WTC11 (cell line): ENCODE data around the gene RELL1. TPM values are rescaled to one million over a fixed set of nuclear protein-coding genes. Genes with fewer than 3 reads are reported as not detected.

Source experiments
- ATAC-seq: fragments of 200-7000 bp; cut with Tn5 transposase; 2 replicates; pipeline ENCODE4 v1.10.0; 2021; ENCODE audit warnings: mild to moderate bottlenecking, moderate library complexity
- CTCF ChIA-PET: fragments of 300-600 bp; sonication (Branson Sonifier 250); formaldehyde crosslinking; loops from one replicate; lab custom pipeline; 2021; ENCODE audit warnings: antibody characterized with exemption; lab: Charles Lee
- POLR2A ChIA-PET: fragments of 350-600 bp; sonication (Branson Sonifier 250); formaldehyde crosslinking; loops from one replicate; lab custom pipeline; 2021; ENCODE audit warnings: antibody characterized with exemption; lab: Charles Lee
- DNase-seq: peaks from one replicate; pipeline ENCODE4 v3.0.0; 2021; ENCODE audit warnings: low spot score
- H3K27ac Mint-ChIP-seq: 2 replicates; pipeline ENCODE4 v1.8.0; 2021; ENCODE audit warnings: mixed read lengths
- H3K27me3 Mint-ChIP-seq: 2 replicates; pipeline ENCODE4 v1.8.0; 2021; ENCODE audit warnings: low read depth, mild to moderate bottlenecking, moderate library complexity, mixed read lengths
- H3K36me3 Mint-ChIP-seq: 2 replicates; pipeline ENCODE4 v1.8.0; 2021; ENCODE audit warnings: mixed read lengths
- H3K4me1 Mint-ChIP-seq: 2 replicates; pipeline ENCODE4 v1.8.0; 2022; ENCODE audit warnings: mixed read lengths
- H3K4me3 Mint-ChIP-seq: 2 replicates; pipeline ENCODE4 v1.8.0; 2021; ENCODE audit warnings: mild to moderate bottlenecking, moderate library complexity, mixed read lengths
- H3K9me3 Mint-ChIP-seq: 2 replicates; pipeline ENCODE4 v1.8.0; 2021; ENCODE audit warnings: mixed read lengths
- CREM ChIP-seq: sonication (generic); formaldehyde crosslinking; IDR thresholded peaks from 2 replicates; pipeline ENCODE4 v1.8.1; 2022; ENCODE audit warnings: mild to moderate bottlenecking, missing genetic modification reagents, moderate library complexity
- EMX1 ChIP-seq: fragments of 250-450 bp; sonication (Bioruptor Pico); IDR thresholded peaks from 2 replicates; pipeline ENCODE4 v1.8.0; 2021; ENCODE audit warnings: mild to moderate bottlenecking
- GTF2I ChIP-seq: fragments of 250-450 bp; sonication (Bioruptor Pico); conservative IDR thresholded peaks from 2 replicates; pipeline ENCODE4 v1.4.0; 2021; ENCODE audit warnings: mild to moderate bottlenecking
- MYBL2 ChIP-seq: sonication (generic); formaldehyde crosslinking; IDR thresholded peaks from 2 replicates; pipeline ENCODE4 v1.8.1; 2023; ENCODE audit warnings: mild to moderate bottlenecking, moderate library complexity, missing genetic modification reagents
- NFYB ChIP-seq: sonication (generic); formaldehyde crosslinking; conservative IDR thresholded peaks from 2 replicates; pipeline ENCODE4 v1.8.0; 2022; ENCODE audit warnings: low read depth, missing genetic modification reagents
- SMAD4 ChIP-seq: sonication (generic); formaldehyde crosslinking; IDR thresholded peaks from 2 replicates; pipeline ENCODE4 v1.8.0; 2022; ENCODE audit warnings: mild to moderate bottlenecking, missing genetic modification reagents
- ZNF121 ChIP-seq: sonication (generic); formaldehyde crosslinking; IDR thresholded peaks from 2 replicates; pipeline ENCODE4 v1.8.0; 2023; ENCODE audit warnings: missing genetic modification reagents
- total RNA-seq: library from RNA; stranded (reverse); gene quantifications from 3 replicates; pipeline ENCODE4 v1.2.3, GENCODE V29; 2021
- TF ChIP-seq, protein P1 (sequence below): fragments of 250-450 bp; sonication (Bioruptor Pico); IDR thresholded peaks from 2 replicates; pipeline ENCODE4 v1.9.0; 2021; ENCODE audit warnings: mild to moderate bottlenecking
- TF ChIP-seq, protein P2 (sequence below): fragments of 200-600 bp; IDR thresholded peaks from 2 replicates; pipeline ENCODE4 v1.8.0; 2022; ENCODE audit warnings: antibody characterized with exemption
- TF ChIP-seq, protein P3 (sequence below): sonication (generic); formaldehyde crosslinking; IDR thresholded peaks from 2 replicates; pipeline ENCODE4 v1.8.0; 2023; ENCODE audit warnings: mild to moderate bottlenecking, missing genetic modification reagents
- TF ChIP-seq, protein P4 (sequence below): fragments of 250-450 bp; sonication (Bioruptor Pico); IDR thresholded peaks from 2 replicates; pipeline ENCODE4 v1.9.0; 2021; ENCODE audit warnings: mild to moderate bottlenecking
- TF ChIP-seq, protein P5 (sequence below): fragments of 250-450 bp; sonication (Bioruptor Pico); IDR thresholded peaks from 2 replicates; pipeline ENCODE4 v1.9.0; 2021; ENCODE audit warnings: mild to moderate bottlenecking, borderline replicate concordance
- TF ChIP-seq, protein P6 (sequence below): sonication (generic); formaldehyde crosslinking; IDR thresholded peaks from 2 replicates; pipeline ENCODE4 v1.8.0; 2022; ENCODE audit warnings: missing genetic modification reagents
- TF ChIP-seq, protein P7 (sequence below): sonication (generic); formaldehyde crosslinking; IDR thresholded peaks from 2 replicates; pipeline ENCODE4 v1.8.1; 2022; ENCODE audit warnings: missing genetic modification reagents, borderline replicate concordance

RELL1 gene
- total RNA-seq, 1 experiment from 2014 or later: 14.4 TPM

DNA sequence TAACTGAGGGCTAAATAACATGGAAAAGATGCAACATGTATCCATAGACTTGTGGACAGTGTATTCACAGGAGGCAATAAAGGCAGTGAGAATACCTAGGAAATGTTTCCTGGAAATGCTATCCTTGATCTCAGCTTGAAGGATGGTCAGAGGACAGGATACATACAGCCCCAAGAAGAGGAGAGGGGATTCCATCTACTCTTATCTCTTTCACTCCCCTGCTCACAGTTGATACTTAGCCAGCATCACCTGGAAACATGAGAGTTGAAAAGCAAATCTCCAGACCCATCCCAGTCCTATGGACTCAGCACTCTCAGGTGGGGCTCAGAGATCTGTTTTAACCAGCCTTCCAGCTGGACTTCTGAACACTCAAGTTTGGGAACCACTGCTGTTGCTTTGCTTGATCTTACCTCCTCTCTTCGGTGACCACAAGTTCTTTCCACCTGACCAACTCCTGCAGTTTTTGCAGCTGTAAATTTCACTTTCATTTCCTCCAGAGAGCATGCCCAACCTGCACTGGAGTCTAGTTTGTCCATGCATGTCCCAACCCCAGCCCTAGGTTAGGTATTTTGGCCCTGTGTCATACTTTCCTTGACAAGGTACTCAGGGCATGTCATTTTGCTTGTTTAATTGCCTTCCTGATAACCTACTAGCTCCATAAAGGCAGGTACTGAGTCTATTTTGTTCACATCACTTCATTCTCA is 10.4 kb downstream of the RELL1 start:
- Mint-ChIP-seq H3K4me1 (peaks cover 15% of the 10 kb centered on the region), H3K27me3 (no peaks in the 10 kb centered on the region), H3K4me3 (no peak overlapping the region), H3K36me3 (0 out of 2 replicates have a peak, but pooled peaks cover 2% of the 10 kb centered on the region), H3K27ac (no peak overlapping the region), H3K9me3 (peaks cover 4% of the 10 kb centered on the region; the same call in 1 of the 2 replicates)
- ChIA-PET POLR2A (no interaction called here), CTCF (interaction anchor here (1.1 kb wide), 1 partner anchor 73 kb away, joined by 3 read pairs; no protein-coding TSS in a partner anchor)
- DNase-seq (no peak), ATAC-seq (no peak)
- no peak for TF ChIP-seq NFYB (CRISPR knock-in tag)
- TF ChIP-seq, protein P1, sequence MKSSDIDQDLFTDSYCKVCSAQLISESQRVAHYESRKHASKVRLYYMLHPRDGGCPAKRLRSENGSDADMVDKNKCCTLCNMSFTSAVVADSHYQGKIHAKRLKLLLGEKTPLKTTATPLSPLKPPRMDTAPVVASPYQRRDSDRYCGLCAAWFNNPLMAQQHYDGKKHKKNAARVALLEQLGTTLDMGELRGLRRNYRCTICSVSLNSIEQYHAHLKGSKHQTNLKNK (CRISPR knock-in tag): no peak
- TF ChIP-seq, protein P2, sequence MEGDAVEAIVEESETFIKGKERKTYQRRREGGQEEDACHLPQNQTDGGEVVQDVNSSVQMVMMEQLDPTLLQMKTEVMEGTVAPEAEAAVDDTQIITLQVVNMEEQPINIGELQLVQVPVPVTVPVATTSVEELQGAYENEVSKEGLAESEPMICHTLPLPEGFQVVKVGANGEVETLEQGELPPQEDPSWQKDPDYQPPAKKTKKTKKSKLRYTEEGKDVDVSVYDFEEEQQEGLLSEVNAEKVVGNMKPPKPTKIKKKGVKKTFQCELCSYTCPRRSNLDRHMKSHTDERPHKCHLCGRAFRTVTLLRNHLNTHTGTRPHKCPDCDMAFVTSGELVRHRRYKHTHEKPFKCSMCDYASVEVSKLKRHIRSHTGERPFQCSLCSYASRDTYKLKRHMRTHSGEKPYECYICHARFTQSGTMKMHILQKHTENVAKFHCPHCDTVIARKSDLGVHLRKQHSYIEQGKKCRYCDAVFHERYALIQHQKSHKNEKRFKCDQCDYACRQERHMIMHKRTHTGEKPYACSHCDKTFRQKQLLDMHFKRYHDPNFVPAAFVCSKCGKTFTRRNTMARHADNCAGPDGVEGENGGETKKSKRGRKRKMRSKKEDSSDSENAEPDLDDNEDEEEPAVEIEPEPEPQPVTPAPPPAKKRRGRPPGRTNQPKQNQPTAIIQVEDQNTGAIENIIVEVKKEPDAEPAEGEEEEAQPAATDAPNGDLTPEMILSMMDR: no peak
- TF ChIP-seq MYBL2: no peak
- TF ChIP-seq EMX1 (CRISPR knock-in tag): no peak
- TF ChIP-seq, protein P3, sequence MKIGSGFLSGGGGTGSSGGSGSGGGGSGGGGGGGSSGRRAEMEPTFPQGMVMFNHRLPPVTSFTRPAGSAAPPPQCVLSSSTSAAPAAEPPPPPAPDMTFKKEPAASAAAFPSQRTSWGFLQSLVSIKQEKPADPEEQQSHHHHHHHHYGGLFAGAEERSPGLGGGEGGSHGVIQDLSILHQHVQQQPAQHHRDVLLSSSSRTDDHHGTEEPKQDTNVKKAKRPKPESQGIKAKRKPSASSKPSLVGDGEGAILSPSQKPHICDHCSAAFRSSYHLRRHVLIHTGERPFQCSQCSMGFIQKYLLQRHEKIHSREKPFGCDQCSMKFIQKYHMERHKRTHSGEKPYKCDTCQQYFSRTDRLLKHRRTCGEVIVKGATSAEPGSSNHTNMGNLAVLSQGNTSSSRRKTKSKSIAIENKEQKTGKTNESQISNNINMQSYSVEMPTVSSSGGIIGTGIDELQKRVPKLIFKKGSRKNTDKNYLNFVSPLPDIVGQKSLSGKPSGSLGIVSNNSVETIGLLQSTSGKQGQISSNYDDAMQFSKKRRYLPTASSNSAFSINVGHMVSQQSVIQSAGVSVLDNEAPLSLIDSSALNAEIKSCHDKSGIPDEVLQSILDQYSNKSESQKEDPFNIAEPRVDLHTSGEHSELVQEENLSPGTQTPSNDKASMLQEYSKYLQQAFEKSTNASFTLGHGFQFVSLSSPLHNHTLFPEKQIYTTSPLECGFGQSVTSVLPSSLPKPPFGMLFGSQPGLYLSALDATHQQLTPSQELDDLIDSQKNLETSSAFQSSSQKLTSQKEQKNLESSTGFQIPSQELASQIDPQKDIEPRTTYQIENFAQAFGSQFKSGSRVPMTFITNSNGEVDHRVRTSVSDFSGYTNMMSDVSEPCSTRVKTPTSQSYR (CRISPR knock-in tag): no peak
- no peak for TF ChIP-seq SMAD4
- TF ChIP-seq, protein P4, sequence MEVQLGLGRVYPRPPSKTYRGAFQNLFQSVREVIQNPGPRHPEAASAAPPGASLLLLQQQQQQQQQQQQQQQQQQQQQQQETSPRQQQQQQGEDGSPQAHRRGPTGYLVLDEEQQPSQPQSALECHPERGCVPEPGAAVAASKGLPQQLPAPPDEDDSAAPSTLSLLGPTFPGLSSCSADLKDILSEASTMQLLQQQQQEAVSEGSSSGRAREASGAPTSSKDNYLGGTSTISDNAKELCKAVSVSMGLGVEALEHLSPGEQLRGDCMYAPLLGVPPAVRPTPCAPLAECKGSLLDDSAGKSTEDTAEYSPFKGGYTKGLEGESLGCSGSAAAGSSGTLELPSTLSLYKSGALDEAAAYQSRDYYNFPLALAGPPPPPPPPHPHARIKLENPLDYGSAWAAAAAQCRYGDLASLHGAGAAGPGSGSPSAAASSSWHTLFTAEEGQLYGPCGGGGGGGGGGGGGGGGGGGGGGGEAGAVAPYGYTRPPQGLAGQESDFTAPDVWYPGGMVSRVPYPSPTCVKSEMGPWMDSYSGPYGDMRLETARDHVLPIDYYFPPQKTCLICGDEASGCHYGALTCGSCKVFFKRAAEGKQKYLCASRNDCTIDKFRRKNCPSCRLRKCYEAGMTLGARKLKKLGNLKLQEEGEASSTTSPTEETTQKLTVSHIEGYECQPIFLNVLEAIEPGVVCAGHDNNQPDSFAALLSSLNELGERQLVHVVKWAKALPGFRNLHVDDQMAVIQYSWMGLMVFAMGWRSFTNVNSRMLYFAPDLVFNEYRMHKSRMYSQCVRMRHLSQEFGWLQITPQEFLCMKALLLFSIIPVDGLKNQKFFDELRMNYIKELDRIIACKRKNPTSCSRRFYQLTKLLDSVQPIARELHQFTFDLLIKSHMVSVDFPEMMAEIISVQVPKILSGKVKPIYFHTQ (CRISPR knock-in tag): no peak
- TF ChIP-seq, protein P5, sequence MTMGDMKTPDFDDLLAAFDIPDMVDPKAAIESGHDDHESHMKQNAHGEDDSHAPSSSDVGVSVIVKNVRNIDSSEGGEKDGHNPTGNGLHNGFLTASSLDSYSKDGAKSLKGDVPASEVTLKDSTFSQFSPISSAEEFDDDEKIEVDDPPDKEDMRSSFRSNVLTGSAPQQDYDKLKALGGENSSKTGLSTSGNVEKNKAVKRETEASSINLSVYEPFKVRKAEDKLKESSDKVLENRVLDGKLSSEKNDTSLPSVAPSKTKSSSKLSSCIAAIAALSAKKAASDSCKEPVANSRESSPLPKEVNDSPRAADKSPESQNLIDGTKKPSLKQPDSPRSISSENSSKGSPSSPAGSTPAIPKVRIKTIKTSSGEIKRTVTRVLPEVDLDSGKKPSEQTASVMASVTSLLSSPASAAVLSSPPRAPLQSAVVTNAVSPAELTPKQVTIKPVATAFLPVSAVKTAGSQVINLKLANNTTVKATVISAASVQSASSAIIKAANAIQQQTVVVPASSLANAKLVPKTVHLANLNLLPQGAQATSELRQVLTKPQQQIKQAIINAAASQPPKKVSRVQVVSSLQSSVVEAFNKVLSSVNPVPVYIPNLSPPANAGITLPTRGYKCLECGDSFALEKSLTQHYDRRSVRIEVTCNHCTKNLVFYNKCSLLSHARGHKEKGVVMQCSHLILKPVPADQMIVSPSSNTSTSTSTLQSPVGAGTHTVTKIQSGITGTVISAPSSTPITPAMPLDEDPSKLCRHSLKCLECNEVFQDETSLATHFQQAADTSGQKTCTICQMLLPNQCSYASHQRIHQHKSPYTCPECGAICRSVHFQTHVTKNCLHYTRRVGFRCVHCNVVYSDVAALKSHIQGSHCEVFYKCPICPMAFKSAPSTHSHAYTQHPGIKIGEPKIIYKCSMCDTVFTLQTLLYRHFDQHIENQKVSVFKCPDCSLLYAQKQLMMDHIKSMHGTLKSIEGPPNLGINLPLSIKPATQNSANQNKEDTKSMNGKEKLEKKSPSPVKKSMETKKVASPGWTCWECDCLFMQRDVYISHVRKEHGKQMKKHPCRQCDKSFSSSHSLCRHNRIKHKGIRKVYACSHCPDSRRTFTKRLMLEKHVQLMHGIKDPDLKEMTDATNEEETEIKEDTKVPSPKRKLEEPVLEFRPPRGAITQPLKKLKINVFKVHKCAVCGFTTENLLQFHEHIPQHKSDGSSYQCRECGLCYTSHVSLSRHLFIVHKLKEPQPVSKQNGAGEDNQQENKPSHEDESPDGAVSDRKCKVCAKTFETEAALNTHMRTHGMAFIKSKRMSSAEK: no peak
- TF ChIP-seq, protein P6, sequence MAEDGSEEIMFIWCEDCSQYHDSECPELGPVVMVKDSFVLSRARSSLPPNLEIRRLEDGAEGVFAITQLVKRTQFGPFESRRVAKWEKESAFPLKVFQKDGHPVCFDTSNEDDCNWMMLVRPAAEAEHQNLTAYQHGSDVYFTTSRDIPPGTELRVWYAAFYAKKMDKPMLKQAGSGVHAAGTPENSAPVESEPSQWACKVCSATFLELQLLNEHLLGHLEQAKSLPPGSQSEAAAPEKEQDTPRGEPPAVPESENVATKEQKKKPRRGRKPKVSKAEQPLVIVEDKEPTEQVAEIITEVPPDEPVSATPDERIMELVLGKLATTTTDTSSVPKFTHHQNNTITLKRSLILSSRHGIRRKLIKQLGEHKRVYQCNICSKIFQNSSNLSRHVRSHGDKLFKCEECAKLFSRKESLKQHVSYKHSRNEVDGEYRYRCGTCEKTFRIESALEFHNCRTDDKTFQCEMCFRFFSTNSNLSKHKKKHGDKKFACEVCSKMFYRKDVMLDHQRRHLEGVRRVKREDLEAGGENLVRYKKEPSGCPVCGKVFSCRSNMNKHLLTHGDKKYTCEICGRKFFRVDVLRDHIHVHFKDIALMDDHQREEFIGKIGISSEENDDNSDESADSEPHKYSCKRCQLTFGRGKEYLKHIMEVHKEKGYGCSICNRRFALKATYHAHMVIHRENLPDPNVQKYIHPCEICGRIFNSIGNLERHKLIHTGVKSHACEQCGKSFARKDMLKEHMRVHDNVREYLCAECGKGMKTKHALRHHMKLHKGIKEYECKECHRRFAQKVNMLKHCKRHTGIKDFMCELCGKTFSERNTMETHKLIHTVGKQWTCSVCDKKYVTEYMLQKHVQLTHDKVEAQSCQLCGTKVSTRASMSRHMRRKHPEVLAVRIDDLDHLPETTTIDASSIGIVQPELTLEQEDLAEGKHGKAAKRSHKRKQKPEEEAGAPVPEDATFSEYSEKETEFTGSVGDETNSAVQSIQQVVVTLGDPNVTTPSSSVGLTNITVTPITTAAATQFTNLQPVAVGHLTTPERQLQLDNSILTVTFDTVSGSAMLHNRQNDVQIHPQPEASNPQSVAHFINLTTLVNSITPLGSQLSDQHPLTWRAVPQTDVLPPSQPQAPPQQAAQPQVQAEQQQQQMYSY (CRISPR knock-in tag): no peak
- TF ChIP-seq CREM (CRISPR knock-in tag): no peak
- TF ChIP-seq, protein P7, sequence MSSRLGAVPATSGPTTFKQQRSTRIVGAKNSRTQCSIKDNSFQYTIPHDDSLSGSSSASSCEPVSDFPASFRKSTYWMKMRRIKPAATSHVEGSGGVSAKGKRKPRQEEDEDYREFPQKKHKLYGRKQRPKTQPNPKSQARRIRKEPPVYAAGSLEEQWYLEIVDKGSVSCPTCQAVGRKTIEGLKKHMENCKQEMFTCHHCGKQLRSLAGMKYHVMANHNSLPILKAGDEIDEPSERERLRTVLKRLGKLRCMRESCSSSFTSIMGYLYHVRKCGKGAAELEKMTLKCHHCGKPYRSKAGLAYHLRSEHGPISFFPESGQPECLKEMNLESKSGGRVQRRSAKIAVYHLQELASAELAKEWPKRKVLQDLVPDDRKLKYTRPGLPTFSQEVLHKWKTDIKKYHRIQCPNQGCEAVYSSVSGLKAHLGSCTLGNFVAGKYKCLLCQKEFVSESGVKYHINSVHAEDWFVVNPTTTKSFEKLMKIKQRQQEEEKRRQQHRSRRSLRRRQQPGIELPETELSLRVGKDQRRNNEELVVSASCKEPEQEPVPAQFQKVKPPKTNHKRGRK (CRISPR knock-in tag): no peak
- TF ChIP-seq ZNF121 (CRISPR knock-in tag): no peak
- TF ChIP-seq GTF2I (CRISPR knock-in tag): no peak
